GM19023 (cell line): ENCODE data around the gene CRTC1.

Experiments used
- ATAC-seq: cut with Tn5 transposase; IDR thresholded peaks from one replicate; pipeline ENCODE4 v1.9.1; 2021; ENCODE audit warnings: mild to moderate bottlenecking, moderate library complexity; ENCODE audit not compliant: unreplicated experiment

The CRTC1 gene

DNA sequence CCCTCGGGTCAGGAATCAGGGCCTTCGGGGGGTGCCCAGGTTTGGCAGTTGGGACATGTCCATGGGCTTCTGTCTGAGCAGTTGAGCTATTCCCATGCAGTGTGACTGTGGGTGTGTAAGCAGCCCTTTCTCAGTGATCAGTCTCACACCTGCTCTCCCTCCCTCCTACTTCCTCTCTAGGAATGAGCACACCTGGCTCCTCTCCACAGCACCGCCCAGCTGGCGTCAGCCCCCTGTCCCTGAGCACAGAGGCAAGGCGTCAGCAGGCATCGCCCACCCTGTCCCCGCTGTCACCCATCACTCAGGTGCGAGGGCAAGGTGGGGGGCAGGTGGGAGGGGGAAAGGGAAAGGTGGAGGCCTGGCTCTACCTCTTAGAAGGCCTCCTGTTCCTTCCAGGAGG, 81.7 kb downstream of the CRTC1 start:
- no peak for ATAC-seq

DNA sequence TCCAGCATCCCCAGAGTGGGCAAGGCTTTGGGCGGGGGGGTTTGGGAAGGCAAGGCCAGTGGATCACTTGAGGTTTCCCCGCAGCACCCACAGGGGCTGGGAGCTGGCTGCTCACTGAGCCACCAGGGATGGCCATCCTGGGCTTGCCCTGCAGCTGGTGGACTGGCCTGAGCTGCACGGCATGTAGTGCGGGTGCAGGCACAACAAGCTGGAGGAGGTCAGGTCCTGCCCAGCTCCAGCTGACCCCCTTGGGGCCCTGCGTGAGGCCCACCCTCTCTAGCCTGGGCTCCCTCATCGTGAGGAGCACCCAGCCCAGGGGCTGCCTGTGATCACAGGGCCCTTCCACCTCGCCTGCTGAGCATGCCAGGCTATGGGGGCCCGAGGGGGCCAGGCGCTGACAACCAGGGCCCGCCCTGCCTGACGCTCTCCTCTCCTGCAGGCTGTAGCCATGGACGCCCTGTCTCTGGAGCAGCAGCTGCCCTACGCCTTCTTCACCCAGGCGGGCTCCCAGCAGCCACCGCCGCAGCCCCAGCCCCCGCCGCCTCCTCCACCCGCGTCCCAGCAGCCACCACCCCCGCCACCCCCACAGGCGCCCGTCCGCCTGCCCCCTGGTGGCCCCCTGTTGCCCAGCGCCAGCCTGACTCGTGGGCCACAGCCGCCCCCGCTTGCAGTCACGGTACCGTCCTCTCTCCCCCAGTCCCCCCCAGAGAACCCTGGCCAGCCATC, 84.7 kb downstream of the CRTC1 start:
- ATAC-seq = no peak

DNA sequence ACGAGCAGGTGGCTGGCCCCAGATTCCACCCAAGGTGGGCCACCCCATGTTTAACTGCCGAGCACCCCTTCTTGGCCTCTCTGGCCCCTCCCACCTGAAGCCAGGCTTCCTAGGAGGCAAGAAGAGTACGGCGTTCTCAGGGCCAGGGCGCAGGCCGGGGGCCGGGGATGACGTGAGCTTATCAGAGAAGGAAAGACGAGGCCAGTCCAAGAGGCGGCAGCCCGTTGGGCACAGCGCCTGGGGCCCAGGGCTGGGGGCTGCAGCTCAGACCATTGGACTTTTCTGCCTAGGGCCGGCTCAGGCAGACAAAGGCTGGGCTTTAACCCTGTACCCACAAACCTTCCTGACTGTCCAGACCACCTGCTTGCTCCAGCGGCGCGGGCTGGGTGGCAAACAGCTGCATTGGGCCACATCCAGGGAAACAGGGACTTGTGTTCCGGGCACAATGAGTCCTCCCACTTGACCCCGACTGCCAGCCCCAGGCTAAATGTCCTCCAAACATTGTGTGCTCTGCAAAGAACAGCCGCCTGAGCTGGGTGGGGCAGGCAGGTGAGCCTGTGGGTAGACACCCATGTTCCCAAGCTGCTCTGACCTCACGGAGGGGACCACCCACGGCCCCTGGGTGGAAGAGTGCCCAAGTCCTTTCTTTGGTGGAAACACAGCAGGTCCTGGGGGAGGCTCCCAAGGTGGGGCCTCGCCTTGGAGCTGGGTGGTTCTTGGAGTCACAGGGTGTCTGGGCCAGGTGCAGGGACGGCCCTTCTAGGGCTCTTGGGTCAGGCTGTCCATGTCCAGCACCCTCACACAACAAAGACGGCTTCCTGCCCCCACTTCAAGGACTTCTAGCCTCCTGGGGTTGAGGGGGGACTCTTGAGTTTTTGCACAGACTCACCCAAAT, 85.8 kb downstream of the CRTC1 start:
- no peak for ATAC-seq

DNA sequence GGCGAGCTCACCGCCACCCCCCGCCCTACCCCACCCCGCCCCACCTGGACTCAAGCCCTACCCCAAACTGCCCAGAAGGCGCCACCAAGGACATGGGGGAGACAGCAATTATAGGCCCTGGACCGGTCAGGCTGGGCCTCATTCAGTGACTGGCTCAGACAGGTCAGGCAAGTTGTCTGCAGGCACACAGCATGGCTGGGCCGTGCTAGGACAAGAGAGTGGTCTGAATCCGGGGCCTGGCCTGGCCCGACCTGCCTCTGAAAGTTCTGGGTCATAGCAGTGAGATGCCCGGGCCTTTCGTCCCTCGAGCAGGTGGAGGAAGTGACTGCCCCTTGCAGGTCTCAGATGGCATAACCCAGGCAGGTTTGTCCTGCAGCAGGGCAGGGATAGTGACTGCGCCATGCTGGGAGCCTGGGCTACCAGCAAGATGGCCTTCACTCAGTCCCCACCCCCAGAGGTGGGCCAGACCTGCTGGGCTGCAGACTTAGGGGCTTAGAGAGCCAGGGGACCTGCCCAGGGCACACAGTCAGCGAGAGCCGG, 86.6 kb downstream of the CRTC1 start:
- ATAC-seq = no peak

DNA sequence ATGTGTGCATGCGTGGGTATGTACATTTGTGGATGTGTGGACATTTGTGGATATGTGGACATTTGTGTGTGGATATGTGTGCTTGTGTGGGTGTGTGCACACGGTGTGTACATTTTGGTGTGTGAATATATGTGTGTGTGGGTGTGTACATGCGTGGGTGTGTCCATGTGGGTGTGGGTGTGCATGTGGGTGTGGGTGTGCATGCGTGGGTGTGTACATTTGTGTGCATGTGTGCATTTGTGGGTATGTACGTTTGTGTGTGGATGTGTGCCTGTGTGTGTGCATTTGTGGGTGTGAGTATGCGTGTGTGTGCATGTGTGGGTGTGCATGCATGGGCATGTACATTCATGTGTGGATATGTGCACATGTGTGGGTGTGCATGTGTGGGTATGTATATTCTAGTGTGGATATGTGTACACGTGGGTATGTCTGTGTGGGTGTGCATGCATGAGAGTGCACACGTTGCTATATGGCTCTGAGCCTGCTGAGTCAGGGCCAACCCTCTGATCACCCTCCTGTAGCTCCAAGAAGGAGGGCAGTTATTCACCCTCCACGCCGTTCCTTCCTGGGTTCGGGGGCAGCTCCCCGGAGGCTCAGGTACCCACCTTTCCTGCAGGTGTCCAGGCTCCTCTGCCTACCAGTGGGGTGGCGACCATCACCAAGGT, 87.3 kb downstream of the CRTC1 start:
- no peak for ATAC-seq

DNA sequence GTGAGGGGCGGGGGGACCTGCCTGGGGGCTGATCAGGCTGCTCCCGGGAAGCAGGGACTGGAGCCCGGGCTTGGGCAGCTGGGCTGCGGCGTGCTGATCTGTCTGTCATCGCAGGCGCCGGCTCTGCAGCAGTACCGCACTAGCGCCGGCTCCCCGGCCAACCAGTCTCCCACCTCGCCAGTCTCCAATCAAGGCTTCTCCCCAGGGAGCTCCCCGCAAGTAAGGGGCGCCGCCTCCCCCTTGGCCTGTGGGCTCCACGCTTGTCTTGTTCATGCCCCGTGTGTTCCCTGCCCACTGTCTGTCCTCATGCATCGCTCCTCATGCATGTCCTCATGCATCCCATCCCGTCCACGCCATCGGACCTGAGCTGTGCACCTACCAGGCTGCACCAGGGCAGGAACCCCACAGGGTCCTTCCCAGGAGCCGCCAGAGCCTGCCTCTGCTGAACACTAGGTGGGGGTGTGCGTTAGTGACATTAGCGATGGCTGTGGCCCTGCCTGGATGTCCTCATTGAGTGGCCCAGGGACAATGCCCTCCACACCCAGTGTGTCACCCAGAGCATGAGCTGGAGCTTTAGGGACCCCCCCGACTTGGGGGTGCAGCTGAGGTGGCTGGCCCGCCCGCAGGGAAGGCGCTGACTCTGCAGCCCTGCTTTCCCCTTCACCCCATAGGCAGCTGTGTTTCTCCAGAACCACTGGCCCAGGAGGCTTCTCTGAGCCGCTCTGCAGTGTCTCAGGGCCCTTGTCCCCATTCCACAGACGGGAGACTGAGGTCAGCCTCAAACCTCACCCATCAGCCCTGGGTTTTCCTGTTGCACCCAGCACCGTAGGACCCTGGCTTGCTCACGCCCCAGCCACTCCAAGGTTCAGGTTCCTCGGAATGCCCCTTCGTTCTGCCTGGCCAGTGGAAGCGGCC, 88.1 kb downstream of the CRTC1 start:
- no peak for ATAC-seq

DNA sequence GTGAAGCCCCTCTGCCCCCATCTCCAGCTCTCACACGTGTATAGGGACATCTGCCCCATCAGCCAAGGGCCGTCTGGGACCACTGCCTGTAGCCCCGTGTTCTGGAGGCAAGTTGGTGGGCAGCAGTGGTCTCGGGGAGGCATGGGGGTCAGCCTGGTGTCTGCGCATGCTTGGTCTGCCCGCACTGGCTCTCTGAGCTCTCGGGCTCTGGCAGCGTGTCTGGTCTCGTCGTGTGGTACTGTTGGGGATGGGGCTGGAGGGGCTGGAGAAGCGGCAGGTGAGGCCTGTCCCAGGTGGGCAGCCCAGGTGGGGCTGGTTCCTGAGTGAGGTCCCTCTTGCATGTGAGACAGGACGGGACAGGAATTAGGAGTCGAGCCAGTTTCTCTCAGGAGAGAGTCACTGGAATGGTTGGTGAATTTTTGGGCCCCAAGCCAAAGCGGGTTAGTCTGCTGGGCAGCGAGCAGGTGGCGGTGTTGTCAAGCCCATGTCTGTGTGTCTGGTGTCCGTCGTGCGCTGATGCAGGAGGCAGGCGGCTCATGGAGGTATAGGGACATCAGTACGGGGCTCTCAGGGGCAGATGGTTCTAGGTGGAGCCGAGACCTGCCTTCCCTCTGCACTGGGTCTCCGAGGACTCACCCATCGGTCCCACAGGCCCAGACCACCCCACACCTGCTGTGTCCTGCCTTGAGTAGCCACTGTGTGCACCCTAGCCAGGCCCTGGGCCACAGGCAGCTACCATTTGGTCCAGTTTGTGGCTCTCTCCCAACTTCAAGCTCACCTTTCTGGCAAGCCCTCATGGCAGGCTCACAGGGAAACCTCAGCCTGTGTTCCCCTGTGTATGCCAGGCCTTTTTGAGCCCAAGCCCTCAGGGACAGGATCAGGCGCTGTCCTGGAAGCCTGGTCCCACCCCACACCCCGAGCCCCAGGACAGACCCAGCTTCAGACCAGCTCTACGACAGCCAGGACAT, 89.4 kb downstream of the CRTC1 start:
- ATAC-seq = no peak

DNA sequence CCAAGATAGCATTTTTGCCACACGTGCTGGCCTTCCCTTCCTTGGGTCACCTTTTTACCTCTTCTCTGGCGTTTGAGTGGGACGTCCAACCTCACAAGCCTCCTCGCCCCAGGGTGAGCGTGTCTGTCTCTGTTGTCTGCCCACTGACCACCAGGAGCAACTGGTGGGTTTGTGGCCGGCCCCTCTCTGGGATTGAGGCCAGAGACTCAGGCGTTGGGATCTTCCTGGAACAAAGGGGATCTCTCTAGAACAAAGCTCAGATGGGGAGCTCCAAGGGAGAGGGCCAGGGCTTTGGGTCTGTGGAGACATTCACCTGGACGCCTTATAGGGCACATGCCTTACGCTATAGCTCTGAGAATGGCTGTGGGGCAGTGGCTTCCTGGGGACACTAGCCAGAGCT, 90.2 kb downstream of the CRTC1 start:
- no peak for ATAC-seq

DNA sequence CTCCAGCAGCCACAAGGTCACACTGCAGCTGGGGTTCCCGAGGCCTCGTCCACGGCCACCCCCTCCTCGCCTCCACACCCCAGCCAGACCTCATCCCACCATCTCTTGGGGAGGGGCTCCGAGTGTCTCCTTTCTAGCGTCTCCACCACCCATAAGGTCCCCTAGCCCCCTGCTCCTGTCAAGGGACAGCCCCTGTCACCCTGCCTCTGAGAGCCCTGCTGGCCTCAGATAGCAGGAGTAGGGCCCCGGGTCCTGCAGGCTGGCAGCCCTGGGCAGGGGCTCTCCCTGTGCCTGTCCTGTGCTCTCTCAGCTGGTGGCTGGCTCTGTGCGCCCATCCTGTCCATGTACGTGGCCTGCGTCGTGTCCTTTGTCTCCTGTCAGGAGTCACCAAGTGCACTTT, 90.6 kb downstream of the CRTC1 start:
- no peak for ATAC-seq

DNA sequence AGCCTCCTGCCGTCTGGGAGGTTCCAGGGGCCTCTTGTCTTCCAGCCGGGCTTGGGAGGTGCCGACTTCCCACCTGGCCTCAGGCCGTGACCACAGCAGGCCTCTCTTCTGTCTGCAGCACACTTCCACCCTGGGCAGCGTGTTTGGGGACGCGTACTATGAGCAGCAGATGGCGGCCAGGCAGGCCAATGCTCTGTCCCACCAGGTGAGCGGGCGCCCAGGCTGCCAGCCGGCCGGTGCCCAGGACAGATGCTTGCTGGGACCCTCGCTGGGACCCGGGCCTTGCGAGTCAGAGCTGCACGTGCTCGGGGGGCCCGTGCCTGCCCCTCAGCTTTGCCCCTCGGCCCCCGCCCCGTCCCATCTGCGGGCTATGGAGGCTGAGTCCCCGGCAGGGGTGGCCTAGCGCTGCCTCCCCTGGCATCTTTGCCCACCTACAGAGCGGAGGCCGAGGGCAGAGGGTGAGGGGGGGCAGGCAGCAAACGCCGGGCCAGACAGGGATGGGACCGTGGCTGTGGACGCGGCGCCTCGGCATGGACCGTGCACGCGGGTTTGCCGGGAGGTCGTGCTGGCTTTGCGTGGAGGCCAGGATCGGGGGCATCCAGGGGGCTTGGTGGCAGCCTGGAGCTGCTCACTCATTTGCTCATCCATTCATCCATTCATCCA, 91.4 kb downstream of the CRTC1 start:
- no peak for ATAC-seq

DNA sequence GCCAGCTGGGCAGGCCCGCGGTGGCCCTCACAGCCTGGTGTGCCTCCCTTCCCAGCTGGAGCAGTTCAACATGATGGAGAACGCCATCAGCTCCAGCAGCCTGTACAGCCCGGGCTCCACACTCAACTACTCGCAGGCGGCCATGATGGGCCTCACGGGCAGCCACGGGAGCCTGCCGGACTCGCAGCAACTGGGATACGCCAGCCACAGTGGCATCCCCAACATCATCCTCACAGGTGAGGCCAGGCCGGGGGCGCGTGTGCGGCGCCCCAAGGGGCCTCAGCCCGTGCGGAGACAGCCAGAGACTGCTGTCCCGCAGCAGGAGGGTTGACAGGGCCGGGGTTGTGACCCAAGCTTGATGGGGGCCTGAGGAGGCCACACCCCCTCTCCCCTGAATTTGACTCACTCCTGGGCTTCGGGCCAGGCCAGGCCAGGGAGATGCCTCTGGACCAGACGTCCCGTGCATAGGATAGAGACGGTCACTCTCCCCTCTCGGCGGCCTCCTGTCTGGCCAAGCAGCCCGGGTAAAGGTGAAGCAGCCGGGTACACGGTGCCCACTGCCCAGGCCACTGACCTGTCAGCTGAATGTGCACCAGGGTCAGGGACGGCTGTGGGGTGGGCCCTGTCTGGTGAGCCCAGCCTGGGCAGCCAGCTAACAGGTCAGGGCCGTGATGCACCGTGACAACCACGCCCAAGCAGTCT, 92.3 kb downstream of the CRTC1 start:
- ATAC-seq = no peak

DNA sequence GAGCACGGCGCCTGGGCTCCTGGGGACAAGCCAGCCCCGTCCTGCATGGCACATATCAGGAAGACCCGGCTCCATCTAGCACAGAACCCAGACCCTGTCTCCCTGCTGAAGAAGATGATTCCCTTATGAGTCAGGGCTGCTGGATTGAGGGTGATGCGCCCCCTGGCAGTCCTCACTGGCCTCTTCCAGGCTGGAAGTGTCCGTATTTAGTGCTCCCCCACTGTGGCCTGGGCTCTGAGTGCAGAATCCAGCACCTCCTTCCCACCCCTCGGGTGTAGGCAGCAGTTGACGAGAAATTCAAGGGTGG, 92.8 kb downstream of the CRTC1 start:
- ATAC-seq = no peak

DNA sequence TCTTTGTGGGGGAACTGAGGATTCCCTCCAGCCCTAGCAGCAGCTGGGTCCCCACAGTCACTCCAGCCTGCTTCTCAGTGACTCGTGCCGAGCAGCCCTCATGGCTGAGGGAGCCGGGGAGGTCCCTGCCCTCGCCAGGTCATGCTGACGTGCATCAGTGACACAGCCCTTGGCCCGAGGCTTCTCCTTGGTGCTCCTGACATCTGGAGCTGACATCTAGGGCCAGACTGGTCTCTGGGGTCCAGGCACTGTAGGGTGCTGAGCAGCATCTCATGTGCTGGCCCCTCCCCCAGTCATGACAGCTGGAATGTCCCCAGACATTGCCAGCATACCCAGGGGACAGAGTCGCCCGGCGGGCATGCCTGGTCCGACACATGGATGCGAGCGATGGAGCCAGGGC, 93.3 kb downstream of the CRTC1 start:
- ATAC-seq = no peak

DNA sequence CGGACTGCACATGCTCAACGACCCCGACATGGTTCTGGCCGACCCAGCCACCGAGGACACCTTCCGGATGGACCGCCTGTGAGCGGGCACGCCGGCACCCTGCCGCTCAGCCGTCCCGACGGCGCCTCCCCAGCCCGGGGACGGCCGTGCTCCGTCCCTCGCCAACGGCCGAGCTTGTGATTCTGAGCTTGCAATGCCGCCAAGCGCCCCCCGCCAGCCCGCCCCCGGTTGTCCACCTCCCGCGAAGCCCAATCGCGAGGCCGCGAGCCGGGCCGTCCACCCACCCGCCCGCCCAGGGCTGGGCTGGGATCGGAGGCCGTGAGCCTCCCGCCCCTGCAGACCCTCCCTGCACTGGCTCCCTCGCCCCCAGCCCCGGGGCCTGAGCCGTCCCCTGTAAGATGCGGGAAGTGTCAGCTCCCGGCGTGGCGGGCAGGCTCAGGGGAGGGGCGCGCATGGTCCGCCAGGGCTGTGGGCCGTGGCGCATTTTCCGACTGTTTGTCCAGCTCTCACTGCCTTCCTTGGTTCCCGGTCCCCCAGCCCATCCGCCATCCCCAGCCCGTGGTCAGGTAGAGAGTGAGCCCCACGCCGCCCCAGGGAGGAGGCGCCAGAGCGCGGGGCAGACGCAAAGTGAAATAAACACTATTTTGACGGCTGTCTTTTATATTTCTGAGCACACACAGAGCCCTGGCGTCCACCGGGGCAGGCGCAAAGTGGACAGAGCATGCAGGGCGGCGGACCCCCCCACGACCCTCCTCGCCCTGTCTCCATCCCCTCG, 94.0 kb downstream of the CRTC1 start:
- ATAC-seq = no peak

DNA sequence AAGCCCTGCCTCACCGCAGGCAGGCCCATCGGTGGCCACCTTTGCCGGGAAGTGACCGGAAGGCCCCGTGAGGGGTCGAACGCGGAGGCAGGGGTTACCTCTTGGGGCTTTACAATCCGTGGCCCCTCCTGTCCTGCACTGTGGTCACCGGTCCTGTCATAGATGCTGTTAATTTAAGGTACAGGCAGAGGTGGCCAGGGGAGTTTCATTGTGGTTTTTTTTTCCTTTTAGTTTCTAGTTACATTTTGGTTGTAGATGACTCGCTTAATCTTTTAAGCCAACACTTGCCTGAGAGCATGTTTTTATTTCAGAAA, 94.6 kb downstream of the CRTC1 start:
- ATAC-seq = no peak

DNA sequence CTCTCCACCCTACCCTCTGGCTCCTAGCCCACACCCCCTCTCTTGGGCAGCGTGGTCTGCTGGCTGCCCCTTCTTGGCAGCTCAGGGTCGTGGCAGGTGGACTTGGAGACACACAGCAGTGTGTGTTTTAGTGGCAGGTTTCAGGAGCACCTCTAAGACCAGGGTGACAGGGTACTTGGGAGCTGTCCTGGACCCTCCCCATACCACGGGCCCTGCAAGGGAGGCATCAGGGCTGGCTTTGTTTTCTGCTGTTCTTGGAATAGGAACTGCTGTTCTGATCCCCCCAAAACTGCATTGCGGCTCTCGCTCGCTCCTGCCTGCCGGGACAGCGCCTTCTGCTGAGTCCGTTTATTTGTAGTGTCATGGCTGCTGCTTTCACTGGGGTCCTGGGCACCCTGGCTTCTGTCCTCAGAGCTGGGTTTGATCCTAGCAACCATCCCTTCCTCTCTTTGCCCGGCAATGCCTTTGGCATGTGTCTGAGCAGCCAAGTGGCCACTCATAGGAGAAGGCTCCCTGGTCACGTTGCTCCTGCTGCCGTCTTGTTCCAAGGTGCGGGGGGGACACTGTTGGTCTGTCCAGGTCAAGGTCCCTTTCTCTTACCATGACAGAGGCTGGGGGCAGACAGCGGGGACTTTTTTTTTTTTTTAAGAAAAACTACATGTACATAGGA, 95.5 kb downstream of the CRTC1 start:
- no peak for ATAC-seq

DNA sequence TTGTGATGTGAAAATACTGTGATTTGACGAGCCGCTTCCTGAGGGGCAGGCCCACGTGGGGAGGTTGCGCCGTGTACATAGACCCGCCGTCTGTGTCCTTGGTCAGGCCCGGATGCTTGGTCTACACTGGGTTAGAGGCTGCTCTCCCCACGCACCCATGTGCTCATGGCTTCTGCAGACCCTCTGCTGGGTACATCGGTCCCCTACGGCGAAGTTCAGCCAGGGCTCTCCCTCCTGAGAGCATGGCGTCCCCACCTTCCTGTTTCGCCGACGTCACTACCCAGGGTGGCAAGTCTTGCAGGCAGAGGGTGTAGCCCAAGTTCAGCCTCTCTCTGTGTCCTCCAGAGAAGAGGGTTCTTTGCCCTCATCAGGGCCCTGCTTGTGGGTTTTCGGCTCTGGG, 96.6 kb downstream of the CRTC1 start:
- ATAC-seq = no peak
